Colonic mucosa (tissue), 4 donors: ENCODE results near the gene TAS2R42. TPM values are rescaled to one million over a fixed set of nuclear protein-coding genes. Genes with fewer than 3 reads are reported as not detected.

Experiments
- DNase-seq: peaks from one replicate; pipeline ENCODE4 v3.0.0-alpha.2; 2020
- H3K27ac ChIP-seq: fragments of 200-600 bp; one replicate; pipeline ENCODE4 v1.8.0; 2021
- H3K27me3 ChIP-seq: fragments of 200-600 bp; one replicate; pipeline ENCODE4 v1.8.0; 2021
- H3K36me3 ChIP-seq: fragments of 200-600 bp; one replicate; pipeline ENCODE4 v1.8.0; 2021
- H3K4me1 ChIP-seq: fragments of 200-600 bp; one replicate; pipeline ENCODE4 v1.8.0; 2021; ENCODE audit warnings: mild to moderate bottlenecking
- H3K4me3 ChIP-seq: fragments of 200-600 bp; one replicate; pipeline ENCODE4 v1.8.0; 2021
- H3K9ac ChIP-seq, 2 donors: one replicate each; pipeline ENCODE4 v1.7.0; 2013; ENCODE audit warnings: control low read depth in 2 of 2, low read depth in 2 of 2, low read length in 2 of 2
- H3K9me3 ChIP-seq: fragments of 200-600 bp; one replicate; pipeline ENCODE4 v1.8.0; 2021
- intact Hi-C: fragments of 100-400 bp; cut with DNase I; formaldehyde crosslinking; loops from one replicate; pipeline ENCODE4 v1.14.1; 2022
- total RNA-seq, 2 donors: library from RNA; stranded (reverse); fragmentation: NEBNext Ultra II Directional in 1 of 2; extraction: Animal tissue kit (Norgen Biotek cat#: 25700) in 1 of 2; gene quantifications; one replicate each; pipeline ENCODE4 v1.2.1, GENCODE V29; 2021
- TF ChIP-seq, protein P1 (sequence below): fragments of 200-600 bp; IDR thresholded peaks from one replicate; pipeline ENCODE4 v1.8.0; 2022; ENCODE audit warnings: antibody characterized with exemption, mild to moderate bottlenecking
- donor health status: healthy.
- donor health status: DM: no; HTN: no; CAD: no.
- donor health status: DM: no; HTN: no; CAD: no.

The TAS2R42 gene
- total RNA-seq, 2 donors from 2014 or later = not detected

DNA sequence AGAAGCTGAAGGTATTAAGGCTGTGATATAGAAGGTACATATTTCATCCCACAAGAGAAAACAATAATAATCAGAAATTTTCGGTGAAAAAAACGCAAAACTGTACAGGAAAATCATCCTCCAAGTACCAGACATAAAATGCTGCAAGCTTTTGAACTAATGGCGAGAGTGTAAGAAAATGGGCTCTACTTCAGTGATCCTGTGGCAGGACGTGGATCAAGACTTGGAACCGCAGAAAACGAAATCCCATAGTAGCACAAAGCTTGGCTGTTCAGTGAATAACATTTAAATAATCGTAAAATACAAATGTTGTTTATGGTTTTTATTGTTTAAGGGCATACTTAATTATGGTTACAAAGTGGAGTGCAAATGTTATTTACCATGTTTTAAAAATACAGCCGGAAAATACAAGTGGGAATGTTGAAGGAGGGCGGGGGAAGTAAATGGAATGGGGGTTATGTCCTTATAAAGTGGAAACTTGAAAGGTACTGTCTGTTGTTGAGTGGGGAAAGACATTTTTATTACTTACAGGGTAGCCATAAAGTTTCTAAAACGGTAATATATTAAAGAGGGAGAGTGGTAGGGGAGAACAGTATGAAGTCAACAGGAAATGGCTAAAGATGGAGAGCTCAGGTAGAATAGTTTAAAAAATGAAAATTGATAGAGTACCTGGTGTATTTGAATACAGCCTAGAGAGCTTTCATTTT, 14.6 kb downstream of the TAS2R42 start:
- intact Hi-C loops = no loop called here
- peak overlapping the region; percentile 27 to 67 for H3K9ac ChIP-seq
- H3K36me3 ChIP-seq = no peaks in the 10 kb centered on the region
- DNase-seq = no peak
- peak overlapping the region; percentile 96 for H3K4me3 ChIP-seq
- H3K27ac ChIP-seq = peak overlapping the region; percentile 99
- TF ChIP-seq, protein P1, sequence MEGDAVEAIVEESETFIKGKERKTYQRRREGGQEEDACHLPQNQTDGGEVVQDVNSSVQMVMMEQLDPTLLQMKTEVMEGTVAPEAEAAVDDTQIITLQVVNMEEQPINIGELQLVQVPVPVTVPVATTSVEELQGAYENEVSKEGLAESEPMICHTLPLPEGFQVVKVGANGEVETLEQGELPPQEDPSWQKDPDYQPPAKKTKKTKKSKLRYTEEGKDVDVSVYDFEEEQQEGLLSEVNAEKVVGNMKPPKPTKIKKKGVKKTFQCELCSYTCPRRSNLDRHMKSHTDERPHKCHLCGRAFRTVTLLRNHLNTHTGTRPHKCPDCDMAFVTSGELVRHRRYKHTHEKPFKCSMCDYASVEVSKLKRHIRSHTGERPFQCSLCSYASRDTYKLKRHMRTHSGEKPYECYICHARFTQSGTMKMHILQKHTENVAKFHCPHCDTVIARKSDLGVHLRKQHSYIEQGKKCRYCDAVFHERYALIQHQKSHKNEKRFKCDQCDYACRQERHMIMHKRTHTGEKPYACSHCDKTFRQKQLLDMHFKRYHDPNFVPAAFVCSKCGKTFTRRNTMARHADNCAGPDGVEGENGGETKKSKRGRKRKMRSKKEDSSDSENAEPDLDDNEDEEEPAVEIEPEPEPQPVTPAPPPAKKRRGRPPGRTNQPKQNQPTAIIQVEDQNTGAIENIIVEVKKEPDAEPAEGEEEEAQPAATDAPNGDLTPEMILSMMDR = no peak
- H3K27me3 ChIP-seq = no peaks in the 10 kb centered on the region
- no peaks in the 10 kb centered on the region for H3K9me3 ChIP-seq
- H3K4me1 ChIP-seq = no peaks in the 10 kb centered on the region

DNA sequence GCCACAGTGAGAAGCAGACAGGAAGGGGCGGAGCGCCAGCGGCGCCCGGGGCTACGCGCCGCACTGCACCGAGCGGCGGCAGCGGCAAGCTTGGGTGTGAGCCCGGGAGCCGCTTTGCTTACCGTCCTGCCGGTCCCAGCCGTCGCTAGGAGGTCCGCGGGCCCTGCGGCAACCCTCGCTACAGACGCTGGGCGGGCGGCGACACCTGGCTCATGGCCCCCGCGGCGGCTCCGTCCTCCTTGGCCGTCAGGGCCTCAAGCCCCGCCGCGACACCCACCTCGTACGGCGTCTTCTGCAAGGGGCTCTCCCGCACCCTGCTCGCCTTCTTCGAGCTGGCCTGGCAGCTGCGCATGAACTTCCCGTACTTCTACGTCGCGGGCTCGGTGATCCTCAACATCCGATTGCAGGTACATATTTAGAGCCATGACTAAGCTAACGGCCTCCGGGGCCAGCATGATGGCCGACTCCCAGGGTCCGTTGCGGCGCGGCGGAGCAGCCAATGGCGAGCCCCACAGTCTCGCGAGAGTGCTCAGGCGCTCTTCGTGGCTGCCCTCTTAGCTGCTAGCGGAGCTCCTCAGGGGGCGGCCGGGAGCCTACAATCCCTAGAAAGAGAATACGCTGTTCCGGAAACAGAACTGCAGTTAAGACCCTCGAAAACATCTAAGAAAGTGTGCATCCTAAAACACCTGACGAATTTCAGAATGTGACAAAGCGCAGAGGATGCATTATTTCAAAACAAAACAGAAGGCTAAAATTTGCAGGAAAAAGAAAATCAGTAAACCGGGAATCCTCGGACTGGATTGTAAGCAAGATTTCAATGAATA, 15.4 kb downstream of the TAS2R42 start, which contains the start of gene SMIM10L1:
Gene SMIM10L1 (plus strand): TSS at position 50 of the 824 bp plus-strand sequence. CDS start 163 bp downstream, at position 213.
- Histone ChIP-seq H3K27ac (peak within 1 kb of the TSS; percentile 99), H3K9me3 (no peaks in the 10 kb centered on the region), H3K36me3 (no peaks in the 10 kb centered on the region), H3K4me1 (no peaks in the 10 kb centered on the region), H3K9ac (peak within 1 kb of the TSS; percentile 67 to 71), H3K4me3 (peak within 1 kb of the TSS; percentile 96), H3K27me3 (no peaks in the 10 kb centered on the region)
- peak; percentile 92 for DNase-seq
- TF ChIP-seq, protein P1 = no peak
- intact Hi-C loops = no loop called here

DNA sequence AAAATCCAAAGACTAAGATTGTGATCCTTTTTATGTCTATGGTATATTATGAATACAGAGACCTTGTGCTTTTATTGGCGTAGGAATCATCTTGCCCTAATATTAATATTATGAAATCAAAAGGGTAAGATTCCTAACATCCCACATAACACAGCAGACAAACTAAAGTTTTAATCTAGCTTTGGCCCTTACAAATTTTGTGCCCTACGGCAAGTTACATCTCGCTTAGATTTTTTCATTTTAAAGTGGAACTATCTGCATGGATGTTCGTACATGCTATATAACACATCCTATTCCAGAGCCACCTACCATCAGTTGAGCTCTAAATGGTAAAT, 16.0 kb downstream of the TAS2R42 start:
- intact Hi-C loops = no loop called here
- Histone ChIP-seq H3K9me3 (no peaks in the 10 kb centered on the region), H3K27me3 (no peaks in the 10 kb centered on the region), H3K9ac (peak overlapping the region in 1 of 2 donors; percentile 56), H3K36me3 (no peaks in the 10 kb centered on the region), H3K4me1 (no peaks in the 10 kb centered on the region), H3K4me3 (peak overlapping the region; percentile 96), H3K27ac (peak overlapping the region; percentile 99)
- TF ChIP-seq, protein P1 = no peak
- no peak for DNase-seq

DNA sequence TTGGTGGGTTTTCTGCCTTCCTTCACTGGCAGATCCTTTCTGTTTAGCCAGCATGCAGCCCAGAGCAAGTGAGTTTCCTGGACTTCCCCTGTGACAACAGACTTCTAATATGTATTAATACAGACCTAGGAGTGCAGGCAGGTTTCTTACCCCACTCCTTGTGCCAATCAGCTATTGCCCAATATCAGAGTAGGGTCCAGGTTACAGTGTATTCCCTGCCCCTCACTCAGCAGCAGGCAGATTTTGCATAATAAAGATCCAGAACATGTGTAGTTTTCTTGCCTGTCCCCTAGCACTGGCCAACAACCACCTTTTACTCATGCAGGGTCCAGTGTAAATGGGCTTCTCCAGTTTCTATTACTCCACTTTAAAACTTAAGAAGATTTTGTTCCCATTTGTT, 20.4 kb downstream of the TAS2R42 start:
- Histone ChIP-seq H3K4me1 (no peaks in the 10 kb centered on the region), H3K4me3 (no peak overlapping the region), H3K27me3 (no peaks in the 10 kb centered on the region), H3K9ac (no peak overlapping the region), H3K36me3 (no peaks in the 10 kb centered on the region), H3K9me3 (no peaks in the 10 kb centered on the region), H3K27ac (no peak overlapping the region)
- DNase-seq = no peak
- TF ChIP-seq, protein P1 = no peak
- intact Hi-C loops = no loop called here

DNA sequence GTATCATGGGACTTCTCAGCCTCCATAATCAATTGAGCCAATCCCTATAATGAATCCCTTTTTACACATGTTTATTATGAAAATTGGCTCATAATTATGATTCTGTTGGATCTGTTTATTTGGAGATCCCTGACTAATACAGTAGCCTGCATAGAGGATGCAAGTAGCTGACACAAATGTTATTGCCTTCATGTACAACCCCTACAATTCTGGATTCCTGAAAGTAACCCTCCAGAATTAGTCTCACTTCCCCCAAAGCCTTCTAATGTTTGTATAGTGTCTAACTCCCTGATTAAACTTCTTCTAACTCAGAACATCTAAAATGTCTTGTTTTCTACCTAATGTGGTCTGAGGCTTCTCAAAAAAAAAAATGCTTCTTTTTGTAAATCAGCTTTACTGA, 22.4 kb downstream of the TAS2R42 start:
- H3K36me3 ChIP-seq = no peaks in the 10 kb centered on the region
- intact Hi-C loops = no loop called here
- no peak for DNase-seq
- no peak overlapping the region for H3K9ac ChIP-seq
- no peaks in the 10 kb centered on the region for H3K4me1 ChIP-seq
- no peak overlapping the region for H3K4me3 ChIP-seq
- H3K9me3 ChIP-seq = no peaks in the 10 kb centered on the region
- H3K27ac ChIP-seq = no peak overlapping the region
- TF ChIP-seq, protein P1 = no peak
- no peaks in the 10 kb centered on the region for H3K27me3 ChIP-seq
